ENCODE data around the gene CHAD. TPM values are rescaled to one million over a fixed set of nuclear protein-coding genes. Genes with fewer than 3 reads are reported as not detected.

CHAD gene
- total and polyA plus RNA-seq, 2 donors (not counting 3 experiments of a cell fraction or from before 2014, with no cell fraction given) = not detected

GRCh38 chr17:50491505-50491904 lies 22.8 kb upstream of the CHAD start:
- dilution Hi-C loops (cut with MboI; ENCODE audit: extremely low pct_ligation_motif_present, low sequenced_read_pairs) (no loop called here), intact Hi-C loops (cut with micrococcal nuclease) (no loop called here)
- Histone ChIP-seq H3K79me2 (ENCODE audit: control insufficient read depth, insufficient read depth, low read length) (no peaks in the 10 kb centered on the region), H3K9ac (replicated peaks; ENCODE audit: extremely low read depth, insufficient read depth, low read length) (no peak overlapping the region), H3K9me3 (replicated peaks; ENCODE audit: control insufficient read depth, insufficient read depth, low read length) (no peaks in the 10 kb centered on the region), H3K27me3 (ENCODE audit: control insufficient read depth in 2 of 2, insufficient read depth in 2 of 2, low read length in 2 of 2) (peaks cover 0 to 2% of the 10 kb centered on the region in 2 experiments), H3K4me1 (ENCODE audit: control insufficient read depth, extremely low read depth, insufficient read depth, low read length) (no peaks in the 10 kb centered on the region), H3K4me3 (replicated peaks in 1 of 3; ENCODE audit: insufficient read depth in 1 of 3, low read depth in 1 of 3, low read length in 3 of 3) (no peak overlapping the region), H3K9me1 (replicated peaks; ENCODE audit: control insufficient read depth, extremely low read depth, insufficient read depth, low read length) (no peaks in the 10 kb centered on the region), H3K27ac (ENCODE audit: insufficient read depth, low read depth, low read length) (no peak overlapping the region), H4K20me1 (replicated peaks; ENCODE audit: control insufficient read depth, extremely low read depth, insufficient read depth, low read length) (no peaks in the 10 kb centered on the region), H2AFZ (ENCODE audit: low read depth, low read length) (no peak overlapping the region), H3K4me2 (ENCODE audit: insufficient read depth, low read length) (no peak overlapping the region), H3K36me3 (ENCODE audit: control insufficient read depth in 2 of 2, extremely low read depth in 1 of 2, insufficient read depth in 2 of 2, low read length in 2 of 2) (no peaks in the 10 kb centered on the region)
- CTCF ChIA-PET = interaction anchor here (0.5 to 0.7 kb wide), 2 partner anchors 12 to 54 kb away, joined by 3 read pairs; no protein-coding TSS in a partner anchor
- FAIRE-seq = no peak
- POLR2A ChIA-PET = no interaction called here
- no TSS peak for BruUV-seq (replicated peaks)
- TF ChIP-seq JUN (IDR thresholded peaks at IDR 0.05; ENCODE audit: borderline replicate concordance, insufficient read depth, insufficient read length, low read depth) = no peak
- no peak for TF ChIP-seq EZH2 (IDR thresholded peaks at IDR 0.05; ENCODE audit: borderline replicate concordance, low read depth, low read length, severe bottlenecking)
- DNase-seq (ENCODE audit: low read depth, low spot score) = peak; percentile 32

GRCh38 chr17:50488880-50489279 lies 20.2 kb upstream of the CHAD start:
- dilution Hi-C loops (cut with MboI; ENCODE audit: extremely low pct_ligation_motif_present, low sequenced_read_pairs) = no loop called here
- no peak for TF ChIP-seq EZH2 (IDR thresholded peaks at IDR 0.05; ENCODE audit: borderline replicate concordance, low read depth, low read length, severe bottlenecking)
- TF ChIP-seq JUN (IDR thresholded peaks at IDR 0.05; ENCODE audit: borderline replicate concordance, insufficient read depth, insufficient read length, low read depth) = no peak
- Histone ChIP-seq H3K27ac (ENCODE audit: insufficient read depth, low read depth, low read length) (no peak overlapping the region), H3K9me3 (replicated peaks; ENCODE audit: control insufficient read depth, insufficient read depth, low read length) (no peaks in the 10 kb centered on the region), H3K4me3 (replicated peaks in 1 of 3; ENCODE audit: insufficient read depth in 1 of 3, low read depth in 1 of 3, low read length in 3 of 3) (no peak overlapping the region), H4K20me1 (replicated peaks; ENCODE audit: control insufficient read depth, extremely low read depth, insufficient read depth, low read length) (no peaks in the 10 kb centered on the region), H3K27me3 (ENCODE audit: control insufficient read depth in 2 of 2, insufficient read depth in 2 of 2, low read length in 2 of 2) (no peaks in the 10 kb centered on the region), H2AFZ (ENCODE audit: low read depth, low read length) (no peak overlapping the region), H3K9me1 (replicated peaks; ENCODE audit: control insufficient read depth, extremely low read depth, insufficient read depth, low read length) (no peaks in the 10 kb centered on the region), H3K9ac (replicated peaks; ENCODE audit: extremely low read depth, insufficient read depth, low read length) (no peak overlapping the region), H3K4me1 (ENCODE audit: control insufficient read depth, extremely low read depth, insufficient read depth, low read length) (no peaks in the 10 kb centered on the region), H3K79me2 (ENCODE audit: control insufficient read depth, insufficient read depth, low read length) (no peaks in the 10 kb centered on the region), H3K36me3 (ENCODE audit: control insufficient read depth in 2 of 2, extremely low read depth in 1 of 2, insufficient read depth in 2 of 2, low read length in 2 of 2) (peaks cover 0 to 10% of the 10 kb centered on the region in 2 experiments), H3K4me2 (ENCODE audit: insufficient read depth, low read length) (no peak overlapping the region)
- intact Hi-C loops (cut with micrococcal nuclease) = no loop called here
- CTCF ChIA-PET = interaction anchor here (1.2 to 1.4 kb wide), 2 partner anchors 13 to 53 kb away, joined by 3 to 6 read pairs; no protein-coding TSS in a partner anchor
- BruUV-seq (replicated peaks) = no TSS peak
- no peak for FAIRE-seq
- DNase-seq (ENCODE audit: low read depth, low spot score) = no peak
- POLR2A ChIA-PET = no interaction called here
